Measurements from ENCODE around the gene EEFSEC. TPM values are rescaled to one million over a fixed set of nuclear protein-coding genes. Genes with fewer than 3 reads are reported as not detected.

Gene EEFSEC
- total RNA-seq, 2 experiments from 2014 or later: 22.1 to 22.7 TPM

DNA sequence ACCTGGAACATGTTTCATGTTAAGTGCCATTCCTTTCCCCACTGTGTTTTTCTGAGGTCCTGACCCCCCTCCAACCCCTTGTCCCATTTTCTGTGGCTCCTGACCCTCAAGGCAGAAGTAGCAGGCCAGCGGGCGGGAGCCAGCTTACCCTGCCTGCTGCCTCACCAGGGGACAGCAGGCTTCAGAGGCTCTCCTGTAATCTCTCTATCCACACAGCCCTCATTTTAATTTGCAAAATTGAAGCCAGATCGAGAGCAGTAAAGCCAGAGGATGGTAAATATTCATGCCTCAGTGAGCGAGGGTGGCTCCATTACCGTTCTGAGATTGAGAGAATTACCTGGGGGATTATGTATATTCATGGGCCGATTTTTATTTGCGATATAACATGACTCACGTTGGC lies 165.8 kb downstream of the EEFSEC start:
- no peak for ATAC-seq (ENCODE audit: low read depth)
- Mint-ChIP-seq H3K27me3 (no peaks in the 10 kb centered on the region), H3K4me1 (peaks cover 15% of the 10 kb centered on the region), H3K27ac (no peak overlapping the region), H3K36me3 (no peaks in the 10 kb centered on the region), H3K4me3 (no peak overlapping the region), H3K9me3 (no peaks in the 10 kb centered on the region)
- no peak for DNase-seq
- POLR2A ChIA-PET: no interaction called here

- H3K27ac Mint-ChIP-seq: no peak overlapping the region
- no peaks in the 10 kb centered on the region for H3K27me3 Mint-ChIP-seq
- H3K4me3 Mint-ChIP-seq: no peak overlapping the region
- POLR2A ChIA-PET: no interaction called here
- ATAC-seq (ENCODE audit: low read depth): no peak
- H3K36me3 Mint-ChIP-seq: no peaks in the 10 kb centered on the region
- no peaks in the 10 kb centered on the region for H3K9me3 Mint-ChIP-seq
- peaks cover 15% of the 10 kb centered on the region for H3K4me1 Mint-ChIP-seq
- DNase-seq: no peak
These were observed 166.5 kb downstream of the EEFSEC start for GRCh38 chr3:128319741-128320141.

- H3K4me3 Mint-ChIP-seq: no peak overlapping the region
- ATAC-seq (ENCODE audit: low read depth): no peak
- POLR2A ChIA-PET: no interaction called here
These were observed 167.5 kb downstream of the EEFSEC start for GRCh38 chr3:128320551-128321340.

DNA sequence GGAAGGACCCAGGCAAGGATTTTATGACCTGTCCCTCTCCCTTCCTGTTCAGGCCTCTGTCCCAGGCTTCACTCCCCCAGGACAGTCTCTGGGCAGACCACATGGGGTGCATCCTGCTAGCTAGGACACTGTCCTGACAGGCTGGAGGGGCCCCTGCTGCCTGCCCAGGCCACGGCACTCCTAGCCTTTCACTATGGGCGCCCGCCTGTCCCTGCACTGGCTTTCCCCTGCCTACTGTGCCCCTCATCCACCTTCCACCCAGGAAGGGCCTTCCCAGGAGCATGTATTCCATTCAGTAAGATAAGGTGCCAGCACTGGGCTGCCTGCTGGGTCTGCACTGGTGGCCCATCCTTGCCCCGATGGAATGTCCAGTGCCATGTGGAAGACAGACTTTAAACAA lies 168.1 kb downstream of the EEFSEC start:
- no peaks in the 10 kb centered on the region for H3K36me3 Mint-ChIP-seq
- no peak overlapping the region for H3K4me3 Mint-ChIP-seq
- no peak for DNase-seq
- POLR2A ChIA-PET: no interaction called here
- H3K9me3 Mint-ChIP-seq: no peaks in the 10 kb centered on the region
- no peak for ATAC-seq (ENCODE audit: low read depth)
- H3K27ac Mint-ChIP-seq: no peak overlapping the region
- H3K27me3 Mint-ChIP-seq: no peaks in the 10 kb centered on the region
- H3K4me1 Mint-ChIP-seq: peaks cover 17% of the 10 kb centered on the region

More at GRCh38 chr3:128320551-128321340, 167.5 kb downstream of the EEFSEC start:
- DNase-seq: no peak
- Mint-ChIP-seq H3K27ac (no peak overlapping the region), H3K36me3 (no peaks in the 10 kb centered on the region), H3K9me3 (no peaks in the 10 kb centered on the region), H3K27me3 (no peaks in the 10 kb centered on the region), H3K4me1 (peaks cover 15% of the 10 kb centered on the region)

GRCh38 chr3:128322030-128323022 lies 169.0 kb downstream of the EEFSEC start:
- ATAC-seq (ENCODE audit: low read depth) (peak; percentile 49), DNase-seq (peak; percentile 65)
- H3K4me1 Mint-ChIP-seq: peaks cover 18% of the 10 kb centered on the region
- H3K4me3 Mint-ChIP-seq: no peak overlapping the region
- peaks cover 3% of the 10 kb centered on the region for H3K36me3 Mint-ChIP-seq
- POLR2A ChIA-PET: interaction anchor here (0.6 kb wide), 1 partner anchor 248 kb away, joined by 6 read pairs; no protein-coding TSS in a partner anchor
- no peak overlapping the region for H3K27ac Mint-ChIP-seq
- H3K27me3 Mint-ChIP-seq: no peaks in the 10 kb centered on the region
- H3K9me3 Mint-ChIP-seq: no peaks in the 10 kb centered on the region

GRCh38 chr3:128323206-128324081 lies 170.2 kb downstream of the EEFSEC start:
- H3K4me3 Mint-ChIP-seq: no peak overlapping the region
- POLR2A ChIA-PET: no interaction called here
- DNase-seq (no peak), ATAC-seq (ENCODE audit: low read depth) (no peak)
- H3K4me1 Mint-ChIP-seq: peaks cover 18% of the 10 kb centered on the region
- H3K27me3 Mint-ChIP-seq: no peaks in the 10 kb centered on the region
- peaks cover 4% of the 10 kb centered on the region for H3K36me3 Mint-ChIP-seq
- H3K9me3 Mint-ChIP-seq: no peaks in the 10 kb centered on the region
- H3K27ac Mint-ChIP-seq: no peak overlapping the region

- Mint-ChIP-seq H3K36me3 (peaks cover 4% of the 10 kb centered on the region), H3K9me3 (no peaks in the 10 kb centered on the region), H3K4me1 (peaks cover 18% of the 10 kb centered on the region), H3K27ac (no peak overlapping the region), H3K27me3 (no peaks in the 10 kb centered on the region), H3K4me3 (no peak overlapping the region)
- POLR2A ChIA-PET: no interaction called here
- no peak for ATAC-seq (ENCODE audit: low read depth)
- no peak for DNase-seq
These were observed 171.8 kb downstream of the EEFSEC start for GRCh38 chr3:128324911-128325592.

DNA sequence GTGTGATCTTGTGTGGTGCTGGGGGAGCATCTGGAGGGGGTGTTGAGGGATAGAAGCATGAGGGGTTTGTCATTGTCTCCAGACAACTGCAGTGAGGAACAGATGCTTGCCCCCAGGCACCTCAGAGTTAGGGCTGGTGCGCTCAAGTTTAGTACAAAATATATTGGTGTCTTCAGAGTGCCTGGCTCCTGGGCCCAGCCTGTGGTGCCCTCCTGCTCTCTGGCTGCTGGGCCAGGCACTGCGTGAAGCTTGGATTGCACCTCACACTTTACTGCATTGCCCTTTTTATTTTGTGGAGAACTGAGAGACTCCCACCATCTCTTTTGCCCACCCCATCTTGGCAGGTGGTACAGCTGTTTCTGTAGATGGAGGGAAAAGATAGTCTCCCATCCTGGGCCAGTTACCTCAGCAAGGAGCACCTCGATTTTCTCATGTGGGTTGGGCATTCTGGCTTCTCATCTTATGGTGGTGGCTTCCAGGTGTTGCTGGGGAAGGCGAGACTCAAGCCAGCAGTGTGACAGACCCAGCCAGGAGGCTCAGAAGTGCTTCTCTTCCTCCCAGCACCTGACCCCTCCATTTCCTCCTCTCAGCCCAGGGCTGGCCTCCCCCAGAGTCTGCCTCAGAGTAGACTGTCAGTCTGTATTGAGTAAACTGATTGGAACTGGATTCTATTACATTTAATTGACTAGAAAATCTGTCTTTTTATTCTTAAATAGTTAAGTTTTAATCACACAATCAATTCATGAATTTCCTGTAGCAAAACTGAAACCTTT lies 173.0 kb downstream of the EEFSEC start:
- H3K36me3 Mint-ChIP-seq: peaks cover 4% of the 10 kb centered on the region

DNA sequence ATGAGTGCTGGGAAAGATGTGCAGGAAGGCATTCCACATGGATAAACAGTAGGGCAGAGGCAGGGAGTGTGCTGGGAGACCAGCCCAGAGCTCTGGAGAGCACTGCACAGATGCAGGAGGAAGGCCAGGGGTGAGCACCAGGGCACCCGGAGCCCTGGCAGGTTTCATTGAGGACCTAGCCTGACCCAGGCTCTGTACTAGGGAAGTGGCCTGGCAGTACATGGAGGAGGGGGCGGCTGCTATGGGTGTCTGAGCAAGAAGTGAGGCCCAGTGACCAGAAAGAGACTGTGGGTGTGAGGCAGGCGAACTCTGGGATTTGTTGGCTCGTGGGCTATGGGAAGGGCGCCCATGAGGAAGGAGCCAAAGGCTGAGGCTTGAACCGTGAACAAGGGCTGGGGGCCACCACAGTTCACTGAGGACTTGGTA lies 174.3 kb downstream of the EEFSEC start:
- Mint-ChIP-seq H3K27me3 (no peaks in the 10 kb centered on the region), H3K36me3 (peaks cover 4% of the 10 kb centered on the region), H3K4me1 (peaks cover 18% of the 10 kb centered on the region), H3K4me3 (no peak overlapping the region), H3K27ac (peak overlapping the region; percentile 4), H3K9me3 (no peaks in the 10 kb centered on the region)
- ATAC-seq (ENCODE audit: low read depth) (no peak), DNase-seq (no peak)
- POLR2A ChIA-PET: no interaction called here

More for the DNA sequence above, 173.0 kb downstream of the EEFSEC start:
- POLR2A ChIA-PET: no interaction called here
- peak overlapping the region; percentile 3 for H3K4me3 Mint-ChIP-seq
- peak; percentile 77 for ATAC-seq (ENCODE audit: low read depth)
- DNase-seq: no peak
- peaks cover 18% of the 10 kb centered on the region for H3K4me1 Mint-ChIP-seq
- peak overlapping the region; percentile 83 for H3K27ac Mint-ChIP-seq
- no peaks in the 10 kb centered on the region for H3K27me3 Mint-ChIP-seq
- H3K9me3 Mint-ChIP-seq: no peaks in the 10 kb centered on the region

DNA sequence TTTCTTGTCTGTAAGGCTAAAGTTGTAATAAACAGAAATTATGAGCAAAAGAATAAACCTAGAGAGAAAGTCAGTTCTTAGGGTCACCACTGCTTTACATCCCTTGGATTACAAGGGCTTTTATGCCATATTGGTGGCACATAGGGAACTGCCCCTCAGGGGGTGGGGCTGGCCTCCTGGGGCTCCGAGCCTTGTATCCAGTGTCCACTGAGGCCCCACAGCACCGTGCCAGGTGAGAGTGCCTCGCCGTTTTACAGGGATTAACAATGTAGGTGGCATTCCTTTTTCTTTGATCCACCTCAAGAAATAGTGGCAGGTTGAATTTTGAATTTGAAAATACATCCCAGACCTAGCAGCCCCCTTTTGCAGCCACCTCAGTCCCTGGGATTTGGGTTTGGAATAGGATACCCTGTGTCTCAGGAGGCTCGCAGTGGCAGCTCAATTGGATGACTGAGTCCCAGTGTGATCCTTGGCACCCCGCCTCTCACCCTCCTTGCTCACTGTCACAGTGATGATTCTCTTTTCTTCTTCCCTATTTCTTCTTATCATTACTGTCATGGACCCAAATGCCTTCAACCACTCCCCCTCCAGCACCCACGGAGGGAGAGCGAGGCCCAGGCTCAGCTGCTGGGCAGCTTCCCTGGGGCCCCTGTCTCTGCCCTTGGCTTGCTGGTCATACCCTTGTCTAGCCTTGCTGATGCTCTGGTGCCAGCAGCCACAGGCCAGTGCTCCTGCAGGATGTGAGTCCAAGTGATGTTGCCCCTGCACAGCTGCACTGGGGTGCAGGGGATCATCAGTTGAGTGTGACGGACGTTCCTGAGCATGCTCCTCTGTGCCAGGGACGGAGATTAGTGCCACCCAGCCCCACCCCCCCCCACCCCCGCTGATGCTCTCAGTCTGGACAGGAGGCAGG lies 175.5 kb downstream of the EEFSEC start:
- Mint-ChIP-seq H3K4me3 (no peak overlapping the region), H3K36me3 (peaks cover 4% of the 10 kb centered on the region), H3K27ac (no peak overlapping the region), H3K4me1 (peaks cover 18% of the 10 kb centered on the region), H3K9me3 (no peaks in the 10 kb centered on the region), H3K27me3 (no peaks in the 10 kb centered on the region)
- POLR2A ChIA-PET: no interaction called here
- ATAC-seq (ENCODE audit: low read depth): no peak
- DNase-seq: no peak

GRCh38 chr3:128329491-128330213 lies 176.4 kb downstream of the EEFSEC start:
- no peak for ATAC-seq (ENCODE audit: low read depth)
- POLR2A ChIA-PET: no interaction called here
- Mint-ChIP-seq H3K9me3 (no peaks in the 10 kb centered on the region), H3K27ac (no peak overlapping the region), H3K4me1 (peaks cover 18% of the 10 kb centered on the region), H3K36me3 (peaks cover 4% of the 10 kb centered on the region), H3K27me3 (no peaks in the 10 kb centered on the region), H3K4me3 (no peak overlapping the region)
- DNase-seq: no peak

Measured in activated naive CD8-positive, alpha-beta T cell treated with anti-CD3 and anti-CD28 coated beads, Interleukin-2, amount 10 ng/mL, durations not matched to agents 7 days and 5 days (primary cell).